ENCODE measurements around the gene CSGALNACT2.

DNA sequence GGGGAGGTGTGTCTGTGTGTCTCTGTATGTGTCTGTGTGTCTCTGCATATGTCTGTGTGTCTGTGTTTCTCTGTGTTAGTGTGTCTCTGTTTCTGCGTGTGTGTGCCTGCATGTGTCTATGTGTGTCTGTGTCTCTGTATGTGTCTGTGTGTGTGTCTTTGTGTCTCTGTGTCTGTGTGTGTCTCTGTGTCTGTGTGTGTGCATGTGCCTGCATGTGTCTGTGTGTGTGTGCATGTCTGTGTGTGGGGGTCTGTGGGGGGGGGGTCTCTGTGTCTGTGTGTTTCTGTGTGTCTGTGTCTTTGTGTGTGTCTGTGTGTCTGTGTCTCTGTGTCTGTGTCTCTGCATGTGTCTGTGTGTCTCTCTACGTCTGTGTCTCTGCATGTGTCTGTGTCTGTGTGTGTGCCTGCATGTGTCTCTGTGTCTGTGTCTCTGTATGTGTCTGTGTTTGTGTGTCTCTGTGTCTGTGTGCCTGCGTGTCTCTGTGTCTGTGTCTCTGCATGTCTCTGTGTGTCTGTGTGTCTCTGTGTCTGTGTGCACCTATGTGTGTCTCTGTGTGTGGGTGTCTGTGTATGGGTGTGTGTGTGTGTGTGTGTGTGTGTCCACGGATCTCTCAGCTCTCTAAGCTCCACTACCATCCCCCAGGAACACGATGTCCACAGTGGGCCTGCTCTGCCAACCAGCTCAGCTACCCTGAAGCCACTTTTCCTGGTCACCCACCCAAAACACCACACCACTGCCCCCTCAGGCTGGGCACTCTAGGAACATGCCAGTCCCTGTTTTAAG, 87.0 kb downstream of the CSGALNACT2 start:
- TF ChIP-seq, protein P1, sequence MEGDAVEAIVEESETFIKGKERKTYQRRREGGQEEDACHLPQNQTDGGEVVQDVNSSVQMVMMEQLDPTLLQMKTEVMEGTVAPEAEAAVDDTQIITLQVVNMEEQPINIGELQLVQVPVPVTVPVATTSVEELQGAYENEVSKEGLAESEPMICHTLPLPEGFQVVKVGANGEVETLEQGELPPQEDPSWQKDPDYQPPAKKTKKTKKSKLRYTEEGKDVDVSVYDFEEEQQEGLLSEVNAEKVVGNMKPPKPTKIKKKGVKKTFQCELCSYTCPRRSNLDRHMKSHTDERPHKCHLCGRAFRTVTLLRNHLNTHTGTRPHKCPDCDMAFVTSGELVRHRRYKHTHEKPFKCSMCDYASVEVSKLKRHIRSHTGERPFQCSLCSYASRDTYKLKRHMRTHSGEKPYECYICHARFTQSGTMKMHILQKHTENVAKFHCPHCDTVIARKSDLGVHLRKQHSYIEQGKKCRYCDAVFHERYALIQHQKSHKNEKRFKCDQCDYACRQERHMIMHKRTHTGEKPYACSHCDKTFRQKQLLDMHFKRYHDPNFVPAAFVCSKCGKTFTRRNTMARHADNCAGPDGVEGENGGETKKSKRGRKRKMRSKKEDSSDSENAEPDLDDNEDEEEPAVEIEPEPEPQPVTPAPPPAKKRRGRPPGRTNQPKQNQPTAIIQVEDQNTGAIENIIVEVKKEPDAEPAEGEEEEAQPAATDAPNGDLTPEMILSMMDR (IDR thresholded peaks at IDR 0.05; ENCODE audit: low read depth, low read length, missing input control): no peak
- no peak for TF ChIP-seq YY1 (IDR thresholded peaks at IDR 0.05)
- TF ChIP-seq TAF1 (conservative IDR thresholded peaks at IDR 0.05): no peak
- TF ChIP-seq, protein P2, sequence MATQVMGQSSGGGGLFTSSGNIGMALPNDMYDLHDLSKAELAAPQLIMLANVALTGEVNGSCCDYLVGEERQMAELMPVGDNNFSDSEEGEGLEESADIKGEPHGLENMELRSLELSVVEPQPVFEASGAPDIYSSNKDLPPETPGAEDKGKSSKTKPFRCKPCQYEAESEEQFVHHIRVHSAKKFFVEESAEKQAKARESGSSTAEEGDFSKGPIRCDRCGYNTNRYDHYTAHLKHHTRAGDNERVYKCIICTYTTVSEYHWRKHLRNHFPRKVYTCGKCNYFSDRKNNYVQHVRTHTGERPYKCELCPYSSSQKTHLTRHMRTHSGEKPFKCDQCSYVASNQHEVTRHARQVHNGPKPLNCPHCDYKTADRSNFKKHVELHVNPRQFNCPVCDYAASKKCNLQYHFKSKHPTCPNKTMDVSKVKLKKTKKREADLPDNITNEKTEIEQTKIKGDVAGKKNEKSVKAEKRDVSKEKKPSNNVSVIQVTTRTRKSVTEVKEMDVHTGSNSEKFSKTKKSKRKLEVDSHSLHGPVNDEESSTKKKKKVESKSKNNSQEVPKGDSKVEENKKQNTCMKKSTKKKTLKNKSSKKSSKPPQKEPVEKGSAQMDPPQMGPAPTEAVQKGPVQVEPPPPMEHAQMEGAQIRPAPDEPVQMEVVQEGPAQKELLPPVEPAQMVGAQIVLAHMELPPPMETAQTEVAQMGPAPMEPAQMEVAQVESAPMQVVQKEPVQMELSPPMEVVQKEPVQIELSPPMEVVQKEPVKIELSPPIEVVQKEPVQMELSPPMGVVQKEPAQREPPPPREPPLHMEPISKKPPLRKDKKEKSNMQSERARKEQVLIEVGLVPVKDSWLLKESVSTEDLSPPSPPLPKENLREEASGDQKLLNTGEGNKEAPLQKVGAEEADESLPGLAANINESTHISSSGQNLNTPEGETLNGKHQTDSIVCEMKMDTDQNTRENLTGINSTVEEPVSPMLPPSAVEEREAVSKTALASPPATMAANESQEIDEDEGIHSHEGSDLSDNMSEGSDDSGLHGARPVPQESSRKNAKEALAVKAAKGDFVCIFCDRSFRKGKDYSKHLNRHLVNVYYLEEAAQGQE (IDR thresholded peaks at IDR 0.05): no peak
- no peak for TF ChIP-seq SP1 (IDR thresholded peaks at IDR 0.05)
- TF ChIP-seq HNF4A (conservative IDR thresholded peaks at IDR 0.05): no peak
- TF ChIP-seq, protein P3, sequence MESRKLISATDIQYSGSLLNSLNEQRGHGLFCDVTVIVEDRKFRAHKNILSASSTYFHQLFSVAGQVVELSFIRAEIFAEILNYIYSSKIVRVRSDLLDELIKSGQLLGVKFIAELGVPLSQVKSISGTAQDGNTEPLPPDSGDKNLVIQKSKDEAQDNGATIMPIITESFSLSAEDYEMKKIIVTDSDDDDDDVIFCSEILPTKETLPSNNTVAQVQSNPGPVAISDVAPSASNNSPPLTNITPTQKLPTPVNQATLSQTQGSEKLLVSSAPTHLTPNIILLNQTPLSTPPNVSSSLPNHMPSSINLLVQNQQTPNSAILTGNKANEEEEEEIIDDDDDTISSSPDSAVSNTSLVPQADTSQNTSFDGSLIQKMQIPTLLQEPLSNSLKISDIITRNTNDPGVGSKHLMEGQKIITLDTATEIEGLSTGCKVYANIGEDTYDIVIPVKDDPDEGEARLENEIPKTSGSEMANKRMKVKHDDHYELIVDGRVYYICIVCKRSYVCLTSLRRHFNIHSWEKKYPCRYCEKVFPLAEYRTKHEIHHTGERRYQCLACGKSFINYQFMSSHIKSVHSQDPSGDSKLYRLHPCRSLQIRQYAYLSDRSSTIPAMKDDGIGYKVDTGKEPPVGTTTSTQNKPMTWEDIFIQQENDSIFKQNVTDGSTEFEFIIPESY (IDR thresholded peaks at IDR 0.05): no peak
- TF ChIP-seq, protein P4, sequence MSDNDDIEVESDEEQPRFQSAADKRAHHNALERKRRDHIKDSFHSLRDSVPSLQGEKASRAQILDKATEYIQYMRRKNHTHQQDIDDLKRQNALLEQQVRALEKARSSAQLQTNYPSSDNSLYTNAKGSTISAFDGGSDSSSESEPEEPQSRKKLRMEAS (IDR thresholded peaks at IDR 0.05): no peak
- no peak for TF ChIP-seq GABPA (IDR thresholded peaks at IDR 0.05 in 1 of 2, conservative IDR thresholded peaks at IDR 0.05 in 1 of 2)
- TF ChIP-seq NR2F2 (IDR thresholded peaks at IDR 0.05): no peak
- no peak for TF ChIP-seq FOXA1 (IDR thresholded peaks at IDR 0.05)
- TF ChIP-seq RXRA (IDR thresholded peaks at IDR 0.05): no peak
